HG03439 (cell line): ENCODE data around the gene ZNF746.

ENCODE experiments used
- ATAC-seq: cut with Tn5 transposase; IDR thresholded peaks from one replicate; pipeline ENCODE4 v1.9.1; 2021; ENCODE audit warnings: mild to moderate bottlenecking, moderate library complexity; ENCODE audit not compliant: unreplicated experiment

ZNF746 gene

DNA sequence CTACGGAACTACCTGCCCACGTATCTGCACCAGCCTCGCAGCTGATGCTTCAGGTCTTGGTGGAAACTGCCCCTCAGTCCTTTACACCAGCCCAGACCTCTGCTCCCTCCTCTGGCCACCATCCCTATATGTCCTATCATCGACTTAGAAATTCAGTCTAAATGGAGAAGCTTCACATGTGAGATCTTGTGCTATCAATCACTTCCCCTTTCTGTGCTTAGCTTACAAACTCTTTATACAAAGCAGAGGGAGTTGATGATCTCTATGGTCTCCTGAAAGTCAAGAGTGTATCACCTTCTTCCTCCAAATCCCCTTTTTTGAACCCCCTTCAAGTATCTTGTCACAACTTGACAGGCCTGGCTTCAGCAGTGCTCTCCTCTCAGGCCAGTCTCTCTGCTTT is 67.4 kb downstream of the ZNF746 start:
- no peak for ATAC-seq

DNA sequence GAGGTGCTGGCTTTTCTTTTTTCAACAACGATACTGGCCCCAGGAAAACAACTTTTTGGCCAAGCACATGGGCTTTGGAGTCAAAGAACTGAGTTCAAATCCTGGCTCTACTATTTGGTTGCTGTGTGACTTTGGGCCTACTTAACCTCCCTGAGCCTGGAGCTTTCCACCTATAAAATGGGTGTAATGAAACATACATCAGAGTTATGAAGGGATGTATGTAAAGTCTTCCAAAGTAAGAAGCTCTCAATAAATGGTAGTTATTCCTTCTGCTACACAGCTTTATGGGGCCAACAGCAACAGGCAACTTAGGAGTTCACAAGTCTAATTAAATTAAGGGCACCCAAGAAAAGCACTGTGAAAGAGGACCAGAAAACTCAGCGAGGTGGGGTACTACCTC is 69.7 kb downstream of the ZNF746 start:
- ATAC-seq: no peak

- no peak for ATAC-seq
These were observed 70.4 kb downstream of the ZNF746 start for GRCh38 chr7:149427096-149427680.

DNA sequence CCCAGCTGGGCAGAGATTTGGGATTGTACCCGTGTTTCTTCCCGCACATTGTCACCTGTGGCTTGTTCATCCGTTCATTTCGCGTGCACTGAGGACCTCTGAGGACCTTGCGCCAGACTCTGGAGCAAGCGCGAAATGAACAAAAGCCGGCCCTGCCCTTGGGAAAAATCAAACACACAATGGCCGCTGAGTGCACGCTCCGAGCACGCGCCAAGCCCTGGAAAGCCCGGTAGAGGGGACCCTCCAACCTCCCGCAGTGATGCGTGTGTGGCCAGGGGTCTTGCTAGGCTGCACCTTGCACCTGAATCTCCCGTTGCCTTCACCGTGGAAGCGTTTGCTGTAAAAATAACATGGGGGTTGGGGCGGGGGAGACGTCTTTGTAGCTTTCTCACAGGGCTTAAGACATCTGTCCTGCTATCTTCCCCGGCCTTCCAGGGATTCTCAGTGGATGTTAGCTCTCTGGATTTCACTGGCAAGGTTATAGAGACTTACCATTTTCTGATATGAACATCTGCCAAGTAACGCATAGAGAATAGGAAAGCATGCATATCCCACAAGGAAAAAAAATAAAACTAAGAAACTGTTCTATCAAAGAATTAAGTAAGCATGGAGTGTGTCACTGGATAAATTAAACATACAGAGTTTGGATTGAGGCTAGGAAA is 74.0 kb downstream of the ZNF746 start:
- no peak for ATAC-seq

DNA sequence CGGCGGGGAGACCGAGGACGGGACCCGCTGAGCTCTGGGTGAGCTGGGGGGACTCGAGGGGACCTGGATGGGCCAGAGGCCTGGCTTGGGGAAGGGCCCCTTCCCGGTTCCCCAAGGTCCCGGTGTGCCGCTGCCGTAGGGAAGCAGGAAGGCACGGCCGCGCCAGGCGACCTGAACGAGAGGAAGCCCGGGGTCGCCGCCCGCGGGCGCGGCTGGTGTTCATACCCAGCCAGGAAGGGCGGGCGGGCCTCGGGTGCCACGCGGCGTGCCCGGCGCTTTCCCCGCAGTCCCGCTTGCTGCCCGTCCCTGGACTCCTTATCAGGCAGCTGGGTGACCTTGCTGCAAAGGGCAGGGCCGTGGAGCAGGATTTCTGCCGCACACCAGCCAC is 74.7 kb downstream of the ZNF746 start:
- no peak for ATAC-seq
